Ovary (tissue), 9 donors: ENCODE data around the gene SETD2. TPM values are rescaled to one million over a fixed set of nuclear protein-coding genes. Genes with fewer than 3 reads are reported as not detected.

Experiments used
- DNase-seq, 5 donors: peaks; one replicate each; pipeline ENCODE4 v3.0.0-alpha.2; 2019 to 2020
- H3K27ac ChIP-seq, 2 donors: fragments of 200-600 bp; one replicate each; pipeline versions ENCODE4 v1.5.1 to v1.8.0; 2019 to 2022
- H3K27me3 ChIP-seq: fragments of 200-600 bp; one replicate; pipeline ENCODE4 v1.8.0; 2022
- H3K36me3 ChIP-seq: fragments of 200-600 bp; sonication (generic); one replicate; pipeline ENCODE4 v1.5.1; 2019
- H3K4me1 ChIP-seq: one replicate; pipeline ENCODE4 v1.8.1; 2013; ENCODE audit warnings: mild to moderate bottlenecking, moderate library complexity; ENCODE audit not compliant: insufficient read depth
- H3K4me3 ChIP-seq: fragments of 200-600 bp; sonication (generic); one replicate; pipeline ENCODE4 v1.5.1; 2017
- H3K9me3 ChIP-seq, 2 donors: fragments of 200-600 bp in 1 of 2; sonication (generic) in 1 of 2; one replicate each; pipeline versions ENCODE4 v1.5.1 to v1.8.1; 2013 to 2019; ENCODE audit warnings: mild to moderate bottlenecking in 1 of 2, moderate library complexity in 1 of 2
- EP300 ChIP-seq: sonication (generic); formaldehyde crosslinking; IDR thresholded peaks from one replicate; pipeline ENCODE4 v1.6.1; 2017; ENCODE audit warnings: antibody characterized with exemption
- POLR2A ChIP-seq: fragments of 450-650 bp; IDR thresholded peaks from one replicate; pipeline ENCODE4 v1.6.1; 2017; ENCODE audit warnings: antibody characterized with exemption, mild to moderate bottlenecking, moderate library complexity
- WGBS, 3 donors: extraction: QIAGEN DNeasy Blood & Tissue Kit in 1 of 3; methylation state at CpG; one replicate each; pipeline versions ENCODE4 v1.1.5 to v1.1.7; 2013 to 2017; 5-methylcytosine and 5-hydroxymethylcytosine counted together
- intact Hi-C, 4 donors: fragments of 100-400 bp; cut with DNase I; formaldehyde crosslinking; loops; one replicate each; pipeline versions ENCODE4 v1.11.0 to v1.15.1; 2022 to 2023
- polyA plus RNA-seq, 2 donors: library from polyadenylated mRNA; stranded (reverse); fragments of 200-250 nt in 1 of 2; fragments of 350-450 nt in 1 of 2; fragmentation: Illumina TruSeq in 1 of 2; extraction: RNeasy Lipid Tissue Mini Kit (QIAGEN cat#74804) in 1 of 2; gene quantifications; one replicate each; pipeline ENCODE4 v1.2.3, GENCODE V29; 2013 to 2014
- total RNA-seq, 7 donors: library from RNA; depleted of rRNA in 2 of 7; stranded (reverse); fragments of >200 nt in 2 of 7; fragmentation: NEBNext Ultra II Directional in 3 of 7; extraction: Animal tissue kit (Norgen Biotek cat#: 25700) in 3 of 7; gene quantifications; one replicate each; pipeline versions ENCODE4 v1.1.0 to v1.2.4, GENCODE V29; 2016 to 2023
- TF ChIP-seq, protein P1 (sequence below), 3 donors: fragments of 450-650 bp in 2 of 3; fragments of 200-600 bp in 1 of 3; IDR thresholded peaks; one replicate each; pipeline versions ENCODE4 v1.5.1 to v1.8.0; 2016 to 2022; ENCODE audit warnings: antibody characterized with exemption in 3 of 3, mild to moderate bottlenecking in 1 of 3
- donor health status: DM: no; HTN: no; CAD: no; lungs with moderate emphysema.
- donor health status: DM: no; HTN: no; CAD: no.
- donor health status: Bipolar disorder and iron deficiency.
- donor health status: DM: yes; HTN: yes; CAD: no.
- donor health status: DM: no; HTN: no; CAD: no.
- donor health status: DM: yes; HTN: yes; CAD: no.

SETD2 gene
- total and polyA plus RNA-seq, 9 donors: 22.9 to 62.9 (median 49.2) TPM

DNA sequence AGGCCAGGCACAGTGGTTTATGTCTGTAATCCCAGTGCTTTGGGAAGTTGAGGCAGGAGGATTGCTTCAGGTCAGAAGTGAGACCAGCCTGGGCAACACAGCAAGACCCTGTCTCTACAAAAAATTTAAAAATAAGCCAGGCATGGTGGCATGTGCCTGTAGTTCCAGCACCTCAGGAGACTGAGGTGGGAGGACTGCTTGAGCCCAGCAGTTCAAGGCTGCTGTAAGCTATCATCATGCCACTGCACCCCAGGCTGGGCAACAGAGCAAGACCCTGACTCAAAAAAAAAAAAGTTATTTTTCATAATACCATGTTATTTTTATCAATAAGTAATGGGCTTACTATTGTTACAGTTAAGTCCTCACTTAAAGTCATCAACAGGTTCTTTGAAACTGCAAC lies 59.7 kb downstream of the SETD2 start:
- no peak for DNase-seq
- Histone ChIP-seq H3K4me1 (peaks cover 2% of the 10 kb centered on the region), H3K9me3 (no peaks in the 10 kb centered on the region), H3K27me3 (no peaks in the 10 kb centered on the region), H3K27ac (no peak overlapping the region), H3K4me3 (no peak overlapping the region), H3K36me3 (no peaks in the 10 kb centered on the region)
- intact Hi-C loops: no loop called here
- TF ChIP-seq, protein P1, sequence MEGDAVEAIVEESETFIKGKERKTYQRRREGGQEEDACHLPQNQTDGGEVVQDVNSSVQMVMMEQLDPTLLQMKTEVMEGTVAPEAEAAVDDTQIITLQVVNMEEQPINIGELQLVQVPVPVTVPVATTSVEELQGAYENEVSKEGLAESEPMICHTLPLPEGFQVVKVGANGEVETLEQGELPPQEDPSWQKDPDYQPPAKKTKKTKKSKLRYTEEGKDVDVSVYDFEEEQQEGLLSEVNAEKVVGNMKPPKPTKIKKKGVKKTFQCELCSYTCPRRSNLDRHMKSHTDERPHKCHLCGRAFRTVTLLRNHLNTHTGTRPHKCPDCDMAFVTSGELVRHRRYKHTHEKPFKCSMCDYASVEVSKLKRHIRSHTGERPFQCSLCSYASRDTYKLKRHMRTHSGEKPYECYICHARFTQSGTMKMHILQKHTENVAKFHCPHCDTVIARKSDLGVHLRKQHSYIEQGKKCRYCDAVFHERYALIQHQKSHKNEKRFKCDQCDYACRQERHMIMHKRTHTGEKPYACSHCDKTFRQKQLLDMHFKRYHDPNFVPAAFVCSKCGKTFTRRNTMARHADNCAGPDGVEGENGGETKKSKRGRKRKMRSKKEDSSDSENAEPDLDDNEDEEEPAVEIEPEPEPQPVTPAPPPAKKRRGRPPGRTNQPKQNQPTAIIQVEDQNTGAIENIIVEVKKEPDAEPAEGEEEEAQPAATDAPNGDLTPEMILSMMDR (IDR thresholded peaks at IDR 0.05): no peak
- TF ChIP-seq EP300: no peak
- no peak for TF ChIP-seq POLR2A

DNA sequence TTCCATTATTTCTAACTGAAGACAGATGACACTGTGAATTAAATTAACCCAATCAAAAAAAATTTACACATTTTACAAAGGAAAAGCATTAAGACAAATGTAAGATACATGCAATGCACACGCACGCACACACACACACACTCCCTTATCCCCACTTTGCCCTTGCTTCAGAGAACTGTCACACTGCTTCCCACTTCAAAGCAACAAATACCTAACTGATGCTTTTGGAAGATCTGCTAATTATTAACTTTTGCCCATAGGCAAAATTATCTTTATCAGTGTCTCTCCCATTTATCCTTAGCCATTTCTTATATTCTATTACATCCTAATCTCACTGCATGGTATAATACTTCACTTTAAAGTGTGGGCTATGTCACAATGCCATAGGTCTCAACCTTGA lies 60.3 kb downstream of the SETD2 start:
- H3K27me3 ChIP-seq: no peaks in the 10 kb centered on the region
- no peaks in the 10 kb centered on the region for H3K36me3 ChIP-seq
- peaks cover 2% of the 10 kb centered on the region for H3K4me1 ChIP-seq
- WGBS, 3 donors: 58 to 84% (median 76%) methylated on average over 2 of the region's 2 CpGs
- DNase-seq: no peak
- no peaks in the 10 kb centered on the region for H3K9me3 ChIP-seq
- no peak overlapping the region for H3K27ac ChIP-seq
- H3K4me3 ChIP-seq: no peak overlapping the region
- TF ChIP-seq EP300 (no peak), POLR2A (no peak)
- TF ChIP-seq, protein P1 (IDR thresholded peaks at IDR 0.05): no peak
- intact Hi-C loops: no loop called here

DNA sequence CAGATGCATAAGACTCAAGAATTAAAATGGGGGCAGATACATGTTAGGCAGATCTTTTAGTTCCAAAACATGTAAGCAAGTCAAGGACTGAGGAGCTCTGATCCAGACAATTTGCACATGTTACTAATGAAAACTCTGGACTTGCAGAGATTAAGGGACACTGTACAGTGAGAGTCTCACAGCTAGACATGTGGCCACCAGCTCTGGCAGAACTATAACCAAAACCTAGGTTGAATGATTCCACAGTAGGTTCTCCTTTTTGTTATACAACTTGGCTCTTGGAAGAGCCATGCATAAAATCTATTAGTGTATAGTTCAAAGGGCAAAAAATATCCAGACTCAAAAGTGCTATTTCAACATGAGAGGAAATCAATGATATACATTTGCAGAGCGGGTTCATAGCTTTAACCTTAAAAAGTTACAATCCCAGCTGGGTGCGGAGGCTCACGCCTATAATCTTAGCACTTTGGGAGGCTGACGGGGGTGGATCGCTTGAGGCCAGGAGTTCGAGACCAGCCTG lies 61.8 kb downstream of the SETD2 start:
- H3K27me3 ChIP-seq: no peaks in the 10 kb centered on the region
- 95 to 97% (median 95%) methylated on average over 6 of the region's 6 CpGs for WGBS, 3 donors
- no peaks in the 10 kb centered on the region for H3K36me3 ChIP-seq
- no peaks in the 10 kb centered on the region for H3K4me1 ChIP-seq
- TF ChIP-seq EP300 (no peak), POLR2A (no peak)
- TF ChIP-seq, protein P1 (IDR thresholded peaks at IDR 0.05): no peak
- DNase-seq: no peak
- H3K27ac ChIP-seq: no peak overlapping the region
- H3K9me3 ChIP-seq: no peaks in the 10 kb centered on the region
- intact Hi-C loops: no loop called here
- H3K4me3 ChIP-seq: no peak overlapping the region

DNA sequence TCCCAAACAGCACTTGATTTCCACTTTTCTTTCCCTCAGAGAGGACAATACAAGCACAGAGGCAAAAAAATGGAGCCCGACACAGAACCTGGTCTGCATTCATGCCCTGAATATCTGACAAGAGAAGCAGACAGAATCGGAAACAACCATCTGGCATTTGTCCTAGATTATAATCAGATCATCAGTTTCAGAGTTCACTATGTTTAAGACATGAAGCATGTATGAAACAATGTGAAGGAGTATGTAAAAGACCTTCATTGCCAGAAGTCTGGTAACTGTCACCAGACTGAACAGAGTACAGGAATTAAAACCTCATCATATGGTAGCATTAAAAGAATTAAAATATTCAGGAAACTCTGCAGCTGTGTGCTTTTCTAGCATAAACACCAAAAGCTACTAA lies 65.0 kb downstream of the SETD2 start:
- H3K27me3 ChIP-seq: no peaks in the 10 kb centered on the region
- H3K36me3 ChIP-seq: no peaks in the 10 kb centered on the region
- WGBS, 3 donors: 76 to 88% (median 85%) methylated on average over 2 of the region's 2 CpGs
- intact Hi-C loops: no loop called here
- no peak overlapping the region for H3K27ac ChIP-seq
- H3K4me3 ChIP-seq: no peak overlapping the region
- no peak for DNase-seq
- TF ChIP-seq, protein P1 (IDR thresholded peaks at IDR 0.05): no peak
- TF ChIP-seq POLR2A (no peak), EP300 (no peak)
- H3K4me1 ChIP-seq: no peaks in the 10 kb centered on the region
- H3K9me3 ChIP-seq: no peaks in the 10 kb centered on the region

DNA sequence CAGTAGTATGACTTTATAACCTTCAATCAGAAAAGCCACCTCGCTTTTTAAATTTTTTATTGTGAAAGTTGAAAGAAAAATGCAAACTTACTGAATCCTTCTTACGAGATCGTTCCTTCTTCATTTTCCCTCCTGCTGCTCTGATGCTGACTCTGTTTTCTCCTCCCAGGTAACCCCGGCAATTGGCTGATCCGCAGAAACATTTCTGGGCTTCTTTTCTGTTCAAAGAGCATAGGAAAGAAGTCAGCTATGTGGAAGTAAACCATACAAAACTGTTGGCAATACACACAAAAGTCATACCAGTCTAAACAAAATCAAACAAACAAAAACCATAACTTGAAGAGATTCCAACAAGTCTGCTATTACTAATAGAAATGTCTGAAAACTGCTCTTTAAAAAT lies 66.0 kb downstream of the SETD2 start:
- 41 to 67% (median 41%) methylated on average over 5 of the region's 5 CpGs for WGBS, 3 donors
- H3K36me3 ChIP-seq: no peaks in the 10 kb centered on the region
- H3K27ac ChIP-seq: no peak overlapping the region
- intact Hi-C loops: no loop called here
- no peak for DNase-seq
- no peak for TF ChIP-seq POLR2A
- no peak for TF ChIP-seq EP300
- TF ChIP-seq, protein P1 (IDR thresholded peaks at IDR 0.05): no peak
- no peaks in the 10 kb centered on the region for H3K4me1 ChIP-seq
- H3K4me3 ChIP-seq: no peak overlapping the region
- H3K27me3 ChIP-seq: no peaks in the 10 kb centered on the region
- no peaks in the 10 kb centered on the region for H3K9me3 ChIP-seq
